Measurements from ENCODE around the gene KREMEN2.

The KREMEN2 gene

GRCh38 chr16:2968738-2969544, 4.9 kb downstream of the KREMEN2 start, which contains the start of gene PAQR4:
TSS of gene PAQR4 (plus strand) at chr16:2969348. CDS start at chr16:2969675, 327 bp downstream.
- TF ChIP-seq MYC (IDR thresholded peaks at IDR 0.05; ENCODE audit: low read depth, low read length): 0 out of 2 replicates have a peak, but pooled peaks have one; percentile 7
- TF ChIP-seq CTCF (IDR thresholded peaks at IDR 0.05; ENCODE audit: low read depth, low read length): no peak
- peak; percentile 66 for TF ChIP-seq MAX (IDR thresholded peaks at IDR 0.05; ENCODE audit: low read depth, low read length)
- peak; percentile 53 for TF ChIP-seq POLR2A (IDR thresholded peaks at IDR 0.05; ENCODE audit: extremely low read depth, insufficient read length)
- peak; percentile 92 for DNase-seq (ENCODE audit: low read depth)
- H3K4me3 ChIP-seq (ENCODE audit: low read depth, low read length): peak within 1 kb of the TSS; percentile 67

GRCh38 chr16:2969545-2970521, 5.8 kb downstream of the KREMEN2 start:
- peak overlapping the region; percentile 67 for H3K4me3 ChIP-seq (ENCODE audit: low read depth, low read length)
- DNase-seq (ENCODE audit: low read depth): peak; percentile 92
- TF ChIP-seq CTCF (IDR thresholded peaks at IDR 0.05; ENCODE audit: low read depth, low read length) (peak; percentile 54), POLR2A (IDR thresholded peaks at IDR 0.05; ENCODE audit: extremely low read depth, insufficient read length) (peak; percentile 23), MAX (IDR thresholded peaks at IDR 0.05; ENCODE audit: low read depth, low read length) (no peak), MYC (IDR thresholded peaks at IDR 0.05; ENCODE audit: low read depth, low read length) (0 out of 2 replicates have a peak, but pooled peaks have one; percentile 30)

- peak overlapping the region; percentile 67 for H3K4me3 ChIP-seq (ENCODE audit: low read depth, low read length)
- peak; percentile 52 for DNase-seq (ENCODE audit: low read depth)
- TF ChIP-seq POLR2A (IDR thresholded peaks at IDR 0.05; ENCODE audit: extremely low read depth, insufficient read length): peak; percentile 12
- no peak for TF ChIP-seq MAX (IDR thresholded peaks at IDR 0.05; ENCODE audit: low read depth, low read length)
Measured at GRCh38 chr16:2970563-2970962, 6.5 kb downstream of the KREMEN2 start.

GRCh38 chr16:2971134-2971984, 7.3 kb downstream of the KREMEN2 start:
- H3K4me3 ChIP-seq (ENCODE audit: low read depth, low read length): no peak overlapping the region
- DNase-seq (ENCODE audit: low read depth): peak; percentile 43
- TF ChIP-seq POLR2A (IDR thresholded peaks at IDR 0.05; ENCODE audit: extremely low read depth, insufficient read length) (peak; percentile 23), MYC (IDR thresholded peaks at IDR 0.05; ENCODE audit: low read depth, low read length) (no peak)

GRCh38 chr16:2971985-2972784, 8.1 kb downstream of the KREMEN2 start:
- DNase-seq (ENCODE audit: low read depth): peak; percentile 32
- TF ChIP-seq CTCF (IDR thresholded peaks at IDR 0.05; ENCODE audit: low read depth, low read length) (no peak), MYC (IDR thresholded peaks at IDR 0.05; ENCODE audit: low read depth, low read length) (no peak), POLR2A (IDR thresholded peaks at IDR 0.05; ENCODE audit: extremely low read depth, insufficient read length) (no peak), MAX (IDR thresholded peaks at IDR 0.05; ENCODE audit: low read depth, low read length) (no peak)
- H3K4me3 ChIP-seq (ENCODE audit: low read depth, low read length): no peak overlapping the region

Measured in NB4 (cell line).